Measurements from ENCODE around the gene SENP1.
A peak's percentile ranks its signal among the peaks of the same experiment; 100 is the strongest.

Gene SENP1

GRCh38 chr12:48109424-48109823 is 3.5 kb upstream of the SENP1 start:
- no peaks in the 10 kb centered on the region for H3K27me3 ChIP-seq (ENCODE audit: control insufficient read depth in 1 of 2, insufficient read depth in 2 of 2, low read length in 2 of 2)
- peaks cover 16% of the 10 kb centered on the region for H3K4me1 ChIP-seq (ENCODE audit: insufficient read depth, low read length)
- no peak overlapping the region for H3K9ac ChIP-seq (ENCODE audit: low read length)
- no peaks in the 10 kb centered on the region for H3K36me3 ChIP-seq (ENCODE audit: insufficient read depth, low read length)
- H3K9me3 ChIP-seq (ENCODE audit: low read length) = no peaks in the 10 kb centered on the region
- H3K4me3 ChIP-seq (ENCODE audit: low read depth in 1 of 2, low read length in 2 of 2) = no peak overlapping the region
- no peak overlapping the region for H3K27ac ChIP-seq (ENCODE audit: low read depth, low read length)

- Histone ChIP-seq H3K9ac (ENCODE audit: low read length) (peak overlapping the region; percentile 94), H3K36me3 (ENCODE audit: insufficient read depth, low read length) (no peaks in the 10 kb centered on the region), H3K4me3 (ENCODE audit: low read depth in 1 of 2, low read length in 2 of 2) (peak overlapping the region; percentile 91 to 98), H3K27ac (ENCODE audit: low read depth, low read length) (peak overlapping the region; percentile 90), H3K4me1 (ENCODE audit: insufficient read depth, low read length) (peaks cover 18% of the 10 kb centered on the region), H3K9me3 (ENCODE audit: low read length) (no peaks in the 10 kb centered on the region), H3K27me3 (ENCODE audit: control insufficient read depth in 1 of 2, insufficient read depth in 2 of 2, low read length in 2 of 2) (no peaks in the 10 kb centered on the region)
These were observed 1.1 kb upstream of the SENP1 start for GRCh38 chr12:48106681-48107613.

DNA sequence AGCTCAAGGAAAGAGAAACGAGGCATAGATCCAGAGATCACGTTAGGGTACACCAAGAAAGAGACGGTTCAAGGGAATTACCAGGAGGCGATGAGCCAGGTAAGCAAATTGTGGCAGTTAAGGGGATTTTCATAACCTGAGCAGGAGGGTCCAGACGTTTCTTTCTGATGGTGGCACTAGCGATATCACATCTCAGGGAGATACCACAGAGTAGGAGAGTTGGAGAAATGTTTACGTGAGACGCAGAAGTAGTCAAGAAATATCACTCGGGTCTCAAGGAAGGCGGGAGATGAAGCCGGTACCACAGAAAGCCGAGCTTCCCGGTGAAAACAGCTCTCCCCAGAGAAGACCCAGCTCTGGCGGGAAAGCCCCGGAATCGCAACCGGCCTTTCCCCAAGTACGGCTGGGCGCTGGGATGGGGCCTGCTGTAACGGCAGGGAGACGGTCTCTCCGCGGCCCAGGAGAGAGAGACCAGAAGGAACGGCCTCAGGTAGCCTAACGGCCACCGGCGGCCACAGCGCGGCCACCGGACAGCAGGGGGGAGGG is 485 bp downstream of the SENP1 start:
- H3K27ac ChIP-seq (ENCODE audit: low read depth, low read length) = peak overlapping the region; percentile 90
- H3K4me3 ChIP-seq (ENCODE audit: low read depth in 1 of 2, low read length in 2 of 2) = peak overlapping the region; percentile 91 to 98
- peaks cover 3% of the 10 kb centered on the region for H3K36me3 ChIP-seq (ENCODE audit: insufficient read depth, low read length)
- H3K27me3 ChIP-seq (ENCODE audit: control insufficient read depth in 1 of 2, insufficient read depth in 2 of 2, low read length in 2 of 2) = no peaks in the 10 kb centered on the region
- peak overlapping the region; percentile 94 for H3K9ac ChIP-seq (ENCODE audit: low read length)
- peaks cover 18% of the 10 kb centered on the region for H3K4me1 ChIP-seq (ENCODE audit: insufficient read depth, low read length)
- H3K9me3 ChIP-seq (ENCODE audit: low read length) = no peaks in the 10 kb centered on the region

- H3K9ac ChIP-seq (ENCODE audit: low read length) = peak overlapping the region; percentile 94
- peak overlapping the region in 1 of 2 donors; percentile 98 for H3K4me3 ChIP-seq (ENCODE audit: low read depth in 1 of 2, low read length in 2 of 2)
- H3K9me3 ChIP-seq (ENCODE audit: low read length) = no peaks in the 10 kb centered on the region
- H3K4me1 ChIP-seq (ENCODE audit: insufficient read depth, low read length) = peaks cover 18% of the 10 kb centered on the region
- H3K36me3 ChIP-seq (ENCODE audit: insufficient read depth, low read length) = peaks cover 3% of the 10 kb centered on the region
- H3K27ac ChIP-seq (ENCODE audit: low read depth, low read length) = no peak overlapping the region
- no peaks in the 10 kb centered on the region for H3K27me3 ChIP-seq (ENCODE audit: control insufficient read depth in 1 of 2, insufficient read depth in 2 of 2, low read length in 2 of 2)
These were observed 1.3 kb downstream of the SENP1 start for GRCh38 chr12:48104531-48104930.

DNA sequence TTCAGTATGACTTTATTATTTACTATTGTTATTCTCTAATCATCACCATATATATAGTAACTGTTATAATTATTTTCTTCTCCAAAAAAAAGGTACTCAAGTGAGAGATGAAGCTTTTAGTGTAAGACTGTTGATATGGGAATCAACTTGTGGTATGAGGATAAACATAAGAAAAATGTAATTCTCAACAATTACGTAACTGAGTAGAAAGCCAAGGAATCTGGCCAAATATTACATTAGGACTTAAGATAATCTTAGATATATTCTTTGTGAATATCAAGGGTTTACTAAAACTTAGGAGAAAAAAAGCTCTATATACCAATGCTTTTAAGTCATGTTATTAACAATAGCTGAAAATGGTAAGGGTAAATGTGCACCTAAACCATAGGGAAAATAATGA is 13.3 kb downstream of the SENP1 start:
- Histone ChIP-seq H3K4me3 (ENCODE audit: low read depth in 1 of 2, low read length in 2 of 2) (no peak overlapping the region), H3K27ac (ENCODE audit: low read depth, low read length) (no peak overlapping the region), H3K36me3 (ENCODE audit: insufficient read depth, low read length) (peaks cover 28% of the 10 kb centered on the region), H3K4me1 (ENCODE audit: insufficient read depth, low read length) (no peaks in the 10 kb centered on the region), H3K27me3 (ENCODE audit: control insufficient read depth in 1 of 2, insufficient read depth in 2 of 2, low read length in 2 of 2) (no peaks in the 10 kb centered on the region), H3K9me3 (ENCODE audit: low read length) (no peaks in the 10 kb centered on the region), H3K9ac (ENCODE audit: low read length) (no peak overlapping the region)

DNA sequence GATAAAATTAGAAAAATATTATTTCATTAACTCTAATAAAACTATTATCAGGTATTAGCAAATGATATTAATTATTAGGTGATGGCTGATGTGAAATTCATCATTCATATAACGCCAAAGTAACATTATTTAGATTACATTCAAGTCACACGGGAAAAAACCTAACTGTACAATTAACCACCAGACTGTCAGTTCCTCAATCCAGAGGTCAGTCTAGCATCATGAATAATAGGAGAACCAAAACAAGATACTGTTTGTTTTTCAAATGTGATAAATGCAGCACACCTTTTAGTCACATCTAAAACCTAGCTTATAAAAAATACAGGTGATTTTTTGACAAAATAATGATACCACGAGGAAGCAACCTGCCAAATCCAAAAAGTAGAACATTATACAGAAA is 19.6 kb downstream of the SENP1 start:
- no peak overlapping the region for H3K4me3 ChIP-seq (ENCODE audit: low read depth in 1 of 2, low read length in 2 of 2)
- peaks cover 46% of the 10 kb centered on the region for H3K36me3 ChIP-seq (ENCODE audit: insufficient read depth, low read length)
- H3K4me1 ChIP-seq (ENCODE audit: insufficient read depth, low read length) = no peaks in the 10 kb centered on the region
- H3K27ac ChIP-seq (ENCODE audit: low read depth, low read length) = no peak overlapping the region
- H3K9ac ChIP-seq (ENCODE audit: low read length) = no peak overlapping the region
- H3K9me3 ChIP-seq (ENCODE audit: low read length) = no peaks in the 10 kb centered on the region
- no peaks in the 10 kb centered on the region for H3K27me3 ChIP-seq (ENCODE audit: control insufficient read depth in 1 of 2, insufficient read depth in 2 of 2, low read length in 2 of 2)

GRCh38 chr12:48084841-48085460 is 20.9 kb downstream of the SENP1 start:
- no peak overlapping the region for H3K27ac ChIP-seq (ENCODE audit: low read depth, low read length)
- H3K9me3 ChIP-seq (ENCODE audit: low read length) = no peaks in the 10 kb centered on the region
- no peak overlapping the region for H3K9ac ChIP-seq (ENCODE audit: low read length)
- peaks cover 39% of the 10 kb centered on the region for H3K36me3 ChIP-seq (ENCODE audit: insufficient read depth, low read length)
- H3K27me3 ChIP-seq (ENCODE audit: control insufficient read depth in 1 of 2, insufficient read depth in 2 of 2, low read length in 2 of 2) = no peaks in the 10 kb centered on the region
- H3K4me3 ChIP-seq (ENCODE audit: low read depth in 1 of 2, low read length in 2 of 2) = no peak overlapping the region
- H3K4me1 ChIP-seq (ENCODE audit: insufficient read depth, low read length) = no peaks in the 10 kb centered on the region

DNA sequence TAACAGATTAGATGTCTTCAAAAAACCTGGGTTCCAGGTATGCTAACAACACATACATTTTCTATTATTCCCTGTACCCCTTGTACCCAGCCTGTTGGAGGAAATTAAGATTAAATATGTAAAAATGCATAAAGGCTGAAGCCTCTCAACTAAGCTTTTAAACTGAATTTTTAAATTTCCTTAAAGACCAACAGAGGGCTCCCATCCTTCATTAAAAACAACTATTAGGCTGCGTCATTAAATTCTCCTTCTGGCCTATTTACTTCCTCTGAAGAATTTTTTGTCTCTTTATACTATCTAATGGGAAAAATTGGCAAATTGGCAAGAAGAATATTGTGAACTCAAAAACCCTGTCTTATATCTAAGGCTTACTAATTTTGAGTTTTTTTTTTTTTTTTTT is 21.8 kb downstream of the SENP1 start:
- H3K27me3 ChIP-seq (ENCODE audit: control insufficient read depth in 1 of 2, insufficient read depth in 2 of 2, low read length in 2 of 2) = no peaks in the 10 kb centered on the region
- no peaks in the 10 kb centered on the region for H3K9me3 ChIP-seq (ENCODE audit: low read length)
- H3K9ac ChIP-seq (ENCODE audit: low read length) = no peak overlapping the region
- H3K27ac ChIP-seq (ENCODE audit: low read depth, low read length) = no peak overlapping the region
- H3K36me3 ChIP-seq (ENCODE audit: insufficient read depth, low read length) = peaks cover 38% of the 10 kb centered on the region
- H3K4me1 ChIP-seq (ENCODE audit: insufficient read depth, low read length) = no peaks in the 10 kb centered on the region
- no peak overlapping the region for H3K4me3 ChIP-seq (ENCODE audit: low read depth in 1 of 2, low read length in 2 of 2)

DNA sequence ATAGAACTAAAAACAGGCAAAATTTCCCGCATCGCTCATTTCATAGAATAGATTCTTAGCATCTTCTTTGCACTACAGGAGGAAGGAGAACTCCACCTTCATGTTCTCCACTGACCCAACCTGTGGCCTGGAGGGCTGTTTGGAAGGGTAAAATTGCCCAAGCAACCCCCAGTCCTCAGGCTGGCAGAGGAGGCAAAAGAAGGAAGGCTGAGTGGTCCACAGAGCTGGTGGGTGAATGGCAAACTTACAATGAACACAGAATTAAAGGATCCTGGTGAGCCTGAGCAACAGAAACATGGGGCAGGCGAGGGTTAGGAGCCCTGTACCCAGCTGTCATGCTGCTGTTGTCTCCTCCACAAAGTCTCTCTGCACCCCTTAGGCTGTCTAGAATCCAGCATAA is 25.1 kb downstream of the SENP1 start:
- Histone ChIP-seq H3K4me1 (ENCODE audit: insufficient read depth, low read length) (no peaks in the 10 kb centered on the region), H3K9me3 (ENCODE audit: low read length) (no peaks in the 10 kb centered on the region), H3K27me3 (ENCODE audit: control insufficient read depth in 1 of 2, insufficient read depth in 2 of 2, low read length in 2 of 2) (no peaks in the 10 kb centered on the region), H3K9ac (ENCODE audit: low read length) (no peak overlapping the region), H3K27ac (ENCODE audit: low read depth, low read length) (no peak overlapping the region), H3K36me3 (ENCODE audit: insufficient read depth, low read length) (peaks cover 30% of the 10 kb centered on the region), H3K4me3 (ENCODE audit: low read depth in 1 of 2, low read length in 2 of 2) (no peak overlapping the region)

DNA sequence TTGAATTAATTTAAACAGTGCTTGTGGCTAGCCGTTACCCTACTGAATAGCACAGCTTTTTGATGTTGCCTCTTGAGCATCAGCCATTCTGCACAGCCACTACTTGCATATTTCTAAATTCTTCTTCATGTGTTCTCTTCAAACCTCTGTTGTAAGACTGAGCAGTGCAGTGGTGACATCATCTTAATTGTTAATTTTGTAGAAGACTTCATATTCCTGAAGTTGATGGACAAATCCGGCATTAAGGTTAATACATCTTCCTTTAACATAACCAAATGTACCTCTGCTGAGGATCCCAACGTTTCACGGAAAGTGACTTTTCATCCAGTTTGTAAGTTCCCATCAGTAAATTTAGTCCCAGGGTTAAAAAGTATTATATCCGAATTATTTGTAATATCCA is 25.6 kb downstream of the SENP1 start:
- Histone ChIP-seq H3K9ac (ENCODE audit: low read length) (no peak overlapping the region), H3K27me3 (ENCODE audit: control insufficient read depth in 1 of 2, insufficient read depth in 2 of 2, low read length in 2 of 2) (no peaks in the 10 kb centered on the region), H3K36me3 (ENCODE audit: insufficient read depth, low read length) (peaks cover 24% of the 10 kb centered on the region), H3K27ac (ENCODE audit: low read depth, low read length) (no peak overlapping the region), H3K4me3 (ENCODE audit: low read depth in 1 of 2, low read length in 2 of 2) (no peak overlapping the region), H3K4me1 (ENCODE audit: insufficient read depth, low read length) (no peaks in the 10 kb centered on the region), H3K9me3 (ENCODE audit: low read length) (no peaks in the 10 kb centered on the region)

- no peak overlapping the region for H3K27ac ChIP-seq (ENCODE audit: low read depth, low read length)
- no peaks in the 10 kb centered on the region for H3K9me3 ChIP-seq (ENCODE audit: low read length)
- no peaks in the 10 kb centered on the region for H3K4me1 ChIP-seq (ENCODE audit: insufficient read depth, low read length)
- H3K36me3 ChIP-seq (ENCODE audit: insufficient read depth, low read length) = peaks cover 22% of the 10 kb centered on the region
- H3K4me3 ChIP-seq (ENCODE audit: low read depth in 1 of 2, low read length in 2 of 2) = no peak overlapping the region
- no peak overlapping the region for H3K9ac ChIP-seq (ENCODE audit: low read length)
- H3K27me3 ChIP-seq (ENCODE audit: control insufficient read depth in 1 of 2, insufficient read depth in 2 of 2, low read length in 2 of 2) = no peaks in the 10 kb centered on the region
These were observed 27.0 kb downstream of the SENP1 start for GRCh38 chr12:48078901-48079300.

Measured in muscle layer of colon (tissue), 2 donors.